Colonic mucosa (tissue), 4 donors: ENCODE results near the gene SURF4. TPM values are rescaled to one million over a fixed set of nuclear protein-coding genes. Genes with fewer than 3 reads are reported as not detected.

Experiments used
- DNase-seq: peaks from one replicate; pipeline ENCODE4 v3.0.0-alpha.2; 2020
- H3K27ac ChIP-seq: fragments of 200-600 bp; one replicate; pipeline ENCODE4 v1.8.0; 2021
- H3K27me3 ChIP-seq: fragments of 200-600 bp; one replicate; pipeline ENCODE4 v1.8.0; 2021
- H3K36me3 ChIP-seq: fragments of 200-600 bp; one replicate; pipeline ENCODE4 v1.8.0; 2021
- H3K4me1 ChIP-seq: fragments of 200-600 bp; one replicate; pipeline ENCODE4 v1.8.0; 2021; ENCODE audit warnings: mild to moderate bottlenecking
- H3K4me3 ChIP-seq: fragments of 200-600 bp; one replicate; pipeline ENCODE4 v1.8.0; 2021
- H3K9ac ChIP-seq, 2 donors: one replicate each; pipeline ENCODE4 v1.7.0; 2013; ENCODE audit warnings: control low read depth in 2 of 2, low read depth in 2 of 2, low read length in 2 of 2
- H3K9me3 ChIP-seq: fragments of 200-600 bp; one replicate; pipeline ENCODE4 v1.8.0; 2021
- intact Hi-C: fragments of 100-400 bp; cut with DNase I; formaldehyde crosslinking; loops from one replicate; pipeline ENCODE4 v1.14.1; 2022
- total RNA-seq, 2 donors: library from RNA; stranded (reverse); fragmentation: NEBNext Ultra II Directional in 1 of 2; extraction: Animal tissue kit (Norgen Biotek cat#: 25700) in 1 of 2; gene quantifications; one replicate each; pipeline ENCODE4 v1.2.1, GENCODE V29; 2021
- TF ChIP-seq, protein P1 (sequence below): fragments of 200-600 bp; IDR thresholded peaks from one replicate; pipeline ENCODE4 v1.8.0; 2022; ENCODE audit warnings: antibody characterized with exemption, mild to moderate bottlenecking
- donor health status: healthy.
- donor health status: DM: no; HTN: no; CAD: no.
- donor health status: DM: no; HTN: no; CAD: no.

The SURF4 gene
- total RNA-seq, 2 donors from 2014 or later: 176 to 267 TPM

DNA sequence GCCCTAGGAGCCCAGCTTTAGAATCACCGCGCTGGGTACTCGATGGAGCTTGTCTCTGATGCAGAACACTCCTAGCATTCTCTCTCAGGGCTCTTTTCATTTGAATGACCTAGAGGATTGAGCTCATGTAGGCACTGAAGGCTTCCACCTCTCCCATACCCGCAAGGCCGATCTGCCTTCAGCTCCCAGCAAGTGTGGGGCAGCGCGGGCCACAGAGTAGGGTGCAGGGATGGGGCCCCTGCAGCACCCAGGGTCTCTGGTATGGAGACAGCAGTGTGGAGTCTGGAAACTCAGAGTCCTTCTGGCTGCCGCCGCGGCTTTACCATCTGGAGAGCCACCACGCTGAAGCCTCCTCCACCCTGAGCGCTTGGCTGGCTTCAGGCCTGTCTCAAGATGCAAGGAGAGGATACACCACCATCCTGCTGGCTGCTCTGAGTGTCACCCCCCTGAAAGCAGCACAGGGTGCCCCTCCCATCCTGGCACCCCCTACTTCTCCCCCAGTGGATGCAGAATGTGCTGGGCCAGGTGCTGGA lies 13.2 kb upstream of the SURF4 start:
- intact Hi-C loops: no loop called here
- Histone ChIP-seq H3K36me3 (no peaks in the 10 kb centered on the region), H3K9ac (no peak overlapping the region), H3K4me3 (no peak overlapping the region), H3K4me1 (no peaks in the 10 kb centered on the region), H3K27me3 (no peaks in the 10 kb centered on the region), H3K9me3 (no peaks in the 10 kb centered on the region), H3K27ac (no peak overlapping the region)
- DNase-seq: no peak
- TF ChIP-seq, protein P1, sequence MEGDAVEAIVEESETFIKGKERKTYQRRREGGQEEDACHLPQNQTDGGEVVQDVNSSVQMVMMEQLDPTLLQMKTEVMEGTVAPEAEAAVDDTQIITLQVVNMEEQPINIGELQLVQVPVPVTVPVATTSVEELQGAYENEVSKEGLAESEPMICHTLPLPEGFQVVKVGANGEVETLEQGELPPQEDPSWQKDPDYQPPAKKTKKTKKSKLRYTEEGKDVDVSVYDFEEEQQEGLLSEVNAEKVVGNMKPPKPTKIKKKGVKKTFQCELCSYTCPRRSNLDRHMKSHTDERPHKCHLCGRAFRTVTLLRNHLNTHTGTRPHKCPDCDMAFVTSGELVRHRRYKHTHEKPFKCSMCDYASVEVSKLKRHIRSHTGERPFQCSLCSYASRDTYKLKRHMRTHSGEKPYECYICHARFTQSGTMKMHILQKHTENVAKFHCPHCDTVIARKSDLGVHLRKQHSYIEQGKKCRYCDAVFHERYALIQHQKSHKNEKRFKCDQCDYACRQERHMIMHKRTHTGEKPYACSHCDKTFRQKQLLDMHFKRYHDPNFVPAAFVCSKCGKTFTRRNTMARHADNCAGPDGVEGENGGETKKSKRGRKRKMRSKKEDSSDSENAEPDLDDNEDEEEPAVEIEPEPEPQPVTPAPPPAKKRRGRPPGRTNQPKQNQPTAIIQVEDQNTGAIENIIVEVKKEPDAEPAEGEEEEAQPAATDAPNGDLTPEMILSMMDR: no peak

DNA sequence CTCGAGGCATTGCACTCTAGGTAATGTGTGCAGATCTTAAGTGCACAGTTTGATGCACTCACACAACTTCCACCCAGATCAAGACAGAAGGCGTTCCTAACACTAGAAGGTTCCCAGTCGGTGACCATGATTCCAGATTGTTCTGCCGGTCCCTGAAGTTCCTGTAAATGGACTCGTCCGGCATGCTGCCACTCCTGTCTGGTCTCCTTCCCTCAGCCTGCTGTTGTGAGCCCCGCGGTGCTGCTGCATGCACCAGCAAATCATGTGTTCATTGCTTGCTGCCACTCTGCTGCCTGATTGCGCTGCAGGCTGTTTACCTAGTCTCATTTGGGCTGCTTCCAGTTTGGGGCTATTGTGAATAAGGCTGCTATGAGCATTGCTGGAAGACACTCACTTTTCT lies 11.8 kb upstream of the SURF4 start:
- H3K4me1 ChIP-seq: no peaks in the 10 kb centered on the region
- H3K9me3 ChIP-seq: no peaks in the 10 kb centered on the region
- no peak for DNase-seq
- H3K27me3 ChIP-seq: no peaks in the 10 kb centered on the region
- no peak overlapping the region for H3K4me3 ChIP-seq
- intact Hi-C loops: no loop called here
- no peaks in the 10 kb centered on the region for H3K36me3 ChIP-seq
- no peak overlapping the region for H3K9ac ChIP-seq
- TF ChIP-seq, protein P1: no peak
- no peak overlapping the region for H3K27ac ChIP-seq

DNA sequence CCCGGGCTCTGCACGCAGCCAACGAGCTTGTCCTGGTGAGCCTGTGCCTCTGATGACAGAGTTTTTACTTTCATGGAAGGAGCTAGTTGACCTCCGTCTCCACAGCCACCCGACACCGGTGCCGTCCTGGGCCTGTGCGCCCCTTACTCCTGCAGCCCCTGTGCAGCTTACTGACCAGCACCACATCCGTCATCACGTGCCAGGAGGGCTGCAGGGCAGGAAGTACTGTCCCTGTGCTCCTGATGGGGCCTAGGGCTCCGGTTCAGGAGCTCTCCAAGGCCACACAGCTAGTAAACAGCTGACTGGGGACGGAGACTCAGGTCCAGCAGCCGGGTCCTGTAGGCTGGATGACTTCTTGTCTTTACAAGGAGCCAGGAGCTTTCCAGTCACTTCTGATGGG lies 10.5 kb upstream of the SURF4 start:
- DNase-seq: no peak
- H3K27ac ChIP-seq: no peak overlapping the region
- intact Hi-C loops: no loop called here
- no peak overlapping the region for H3K9ac ChIP-seq
- no peaks in the 10 kb centered on the region for H3K4me1 ChIP-seq
- TF ChIP-seq, protein P1: no peak
- H3K4me3 ChIP-seq: no peak overlapping the region
- no peaks in the 10 kb centered on the region for H3K9me3 ChIP-seq
- no peaks in the 10 kb centered on the region for H3K27me3 ChIP-seq
- H3K36me3 ChIP-seq: no peaks in the 10 kb centered on the region

DNA sequence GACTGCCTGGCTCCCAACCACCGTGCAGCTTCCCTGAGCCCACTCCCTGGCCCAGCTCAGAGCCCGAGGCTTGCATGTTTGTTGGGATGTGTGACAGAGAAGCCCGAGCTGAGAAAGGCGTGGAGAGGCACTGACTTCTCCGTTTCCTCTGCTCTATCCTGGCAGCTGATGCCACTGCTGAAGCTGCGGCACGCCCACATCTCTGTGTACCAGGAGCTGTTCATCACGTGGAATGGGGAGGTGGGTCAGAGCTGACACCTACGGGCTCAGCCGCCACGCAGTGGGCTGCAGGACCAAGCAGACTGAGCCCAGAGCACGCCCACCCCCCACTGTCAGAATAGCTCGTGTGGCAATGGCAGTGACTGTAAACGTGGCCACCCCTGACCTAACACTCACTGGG lies 9.6 kb upstream of the SURF4 start:
- Histone ChIP-seq H3K27ac (no peak overlapping the region), H3K9me3 (no peaks in the 10 kb centered on the region), H3K27me3 (no peaks in the 10 kb centered on the region), H3K4me3 (no peak overlapping the region), H3K9ac (no peak overlapping the region), H3K36me3 (no peaks in the 10 kb centered on the region), H3K4me1 (no peaks in the 10 kb centered on the region)
- TF ChIP-seq, protein P1: no peak
- intact Hi-C loops: no loop called here
- DNase-seq: no peak

DNA sequence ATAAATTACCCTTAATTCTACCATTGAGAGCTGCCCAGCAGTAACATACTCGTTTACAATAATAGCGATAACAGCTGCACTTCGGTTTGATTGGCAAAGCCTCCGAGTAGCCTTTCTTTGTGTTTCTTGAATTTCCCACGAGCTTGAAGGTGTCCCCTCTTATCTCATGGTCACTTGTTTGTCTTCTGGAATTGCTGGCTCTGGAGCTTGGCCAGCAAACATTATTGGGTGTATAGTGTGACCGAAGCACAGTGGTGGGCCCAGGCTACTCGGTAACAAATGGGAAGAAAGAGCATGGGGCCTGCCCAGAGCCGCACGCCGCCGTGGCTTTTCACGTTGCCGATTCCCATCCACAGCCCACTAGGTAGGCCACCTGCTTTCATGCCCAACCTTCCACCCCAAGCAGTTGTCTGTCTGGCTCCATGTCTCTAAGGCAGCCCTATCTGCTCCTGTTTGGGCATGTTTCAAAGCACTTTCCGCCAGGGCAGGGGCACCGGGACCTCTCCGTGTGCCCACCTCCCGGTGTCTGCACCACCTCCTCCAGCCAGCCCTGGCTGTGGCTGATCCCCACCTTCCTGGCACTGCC lies 9.0 kb upstream of the SURF4 start:
- intact Hi-C loops: no loop called here
- Histone ChIP-seq H3K9ac (no peak overlapping the region), H3K36me3 (no peaks in the 10 kb centered on the region), H3K9me3 (no peaks in the 10 kb centered on the region), H3K4me1 (no peaks in the 10 kb centered on the region), H3K27ac (no peak overlapping the region), H3K4me3 (no peak overlapping the region), H3K27me3 (no peaks in the 10 kb centered on the region)
- DNase-seq: no peak
- TF ChIP-seq, protein P1: no peak
